Colon (tissue), 2 donors: ENCODE measurements around the gene LGR6.
"Not testable (repeated sequence)": the region's sequence is repeated elsewhere in the genome, so short reads cannot be mapped to it uniquely, and the experiment has no call there.

Experiments used
- FAIRE-seq: peaks from 2 replicates; lab custom pipeline; 2012; peaks lifted over from hg19 to GRCh38; lab: Jason Lieb, UNC
- donor health status: control.
- donor health status: control.

Gene LGR6, protein sequence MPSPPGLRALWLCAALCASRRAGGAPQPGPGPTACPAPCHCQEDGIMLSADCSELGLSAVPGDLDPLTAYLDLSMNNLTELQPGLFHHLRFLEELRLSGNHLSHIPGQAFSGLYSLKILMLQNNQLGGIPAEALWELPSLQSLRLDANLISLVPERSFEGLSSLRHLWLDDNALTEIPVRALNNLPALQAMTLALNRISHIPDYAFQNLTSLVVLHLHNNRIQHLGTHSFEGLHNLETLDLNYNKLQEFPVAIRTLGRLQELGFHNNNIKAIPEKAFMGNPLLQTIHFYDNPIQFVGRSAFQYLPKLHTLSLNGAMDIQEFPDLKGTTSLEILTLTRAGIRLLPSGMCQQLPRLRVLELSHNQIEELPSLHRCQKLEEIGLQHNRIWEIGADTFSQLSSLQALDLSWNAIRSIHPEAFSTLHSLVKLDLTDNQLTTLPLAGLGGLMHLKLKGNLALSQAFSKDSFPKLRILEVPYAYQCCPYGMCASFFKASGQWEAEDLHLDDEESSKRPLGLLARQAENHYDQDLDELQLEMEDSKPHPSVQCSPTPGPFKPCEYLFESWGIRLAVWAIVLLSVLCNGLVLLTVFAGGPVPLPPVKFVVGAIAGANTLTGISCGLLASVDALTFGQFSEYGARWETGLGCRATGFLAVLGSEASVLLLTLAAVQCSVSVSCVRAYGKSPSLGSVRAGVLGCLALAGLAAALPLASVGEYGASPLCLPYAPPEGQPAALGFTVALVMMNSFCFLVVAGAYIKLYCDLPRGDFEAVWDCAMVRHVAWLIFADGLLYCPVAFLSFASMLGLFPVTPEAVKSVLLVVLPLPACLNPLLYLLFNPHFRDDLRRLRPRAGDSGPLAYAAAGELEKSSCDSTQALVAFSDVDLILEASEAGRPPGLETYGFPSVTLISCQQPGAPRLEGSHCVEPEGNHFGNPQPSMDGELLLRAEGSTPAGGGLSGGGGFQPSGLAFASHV

DNA sequence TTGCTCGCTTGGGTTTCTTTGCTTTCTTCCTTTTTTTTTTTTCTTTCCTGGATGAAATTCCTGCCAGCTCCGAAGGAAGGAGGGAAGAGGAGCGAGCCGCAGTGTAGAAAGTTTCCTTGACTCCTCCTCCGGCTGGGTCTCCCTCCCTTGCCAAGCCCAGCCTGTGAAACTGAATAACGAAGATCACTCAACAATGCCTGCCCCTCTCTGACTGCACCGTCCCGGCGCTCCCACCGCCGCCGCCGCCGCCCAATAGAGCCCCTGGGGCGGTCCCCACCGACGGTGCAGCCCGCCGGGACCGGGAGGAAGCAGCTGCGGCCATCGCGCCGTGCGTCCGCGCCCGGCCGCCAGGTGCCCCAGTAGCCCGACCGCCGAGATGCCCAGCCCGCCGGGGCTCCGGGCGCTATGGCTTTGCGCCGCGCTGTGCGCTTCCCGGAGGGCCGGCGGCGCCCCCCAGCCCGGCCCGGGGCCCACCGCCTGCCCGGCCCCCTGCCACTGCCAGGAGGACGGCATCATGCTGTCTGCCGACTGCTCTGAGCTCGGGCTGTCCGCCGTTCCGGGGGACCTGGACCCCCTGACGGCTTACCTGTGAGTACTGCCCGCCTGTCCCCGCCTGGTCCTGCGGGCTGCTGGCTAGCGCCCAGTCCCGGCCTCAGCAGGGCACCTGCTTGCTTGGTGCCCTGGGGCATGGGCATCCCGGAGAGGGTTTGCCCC, at the start of gene LGR6:
LGR6 (plus strand) TSS at position 186 of the 714 bp plus-strand sequence; CDS start at position 377, 191 bp downstream.
- FAIRE-seq, result no peak

DNA sequence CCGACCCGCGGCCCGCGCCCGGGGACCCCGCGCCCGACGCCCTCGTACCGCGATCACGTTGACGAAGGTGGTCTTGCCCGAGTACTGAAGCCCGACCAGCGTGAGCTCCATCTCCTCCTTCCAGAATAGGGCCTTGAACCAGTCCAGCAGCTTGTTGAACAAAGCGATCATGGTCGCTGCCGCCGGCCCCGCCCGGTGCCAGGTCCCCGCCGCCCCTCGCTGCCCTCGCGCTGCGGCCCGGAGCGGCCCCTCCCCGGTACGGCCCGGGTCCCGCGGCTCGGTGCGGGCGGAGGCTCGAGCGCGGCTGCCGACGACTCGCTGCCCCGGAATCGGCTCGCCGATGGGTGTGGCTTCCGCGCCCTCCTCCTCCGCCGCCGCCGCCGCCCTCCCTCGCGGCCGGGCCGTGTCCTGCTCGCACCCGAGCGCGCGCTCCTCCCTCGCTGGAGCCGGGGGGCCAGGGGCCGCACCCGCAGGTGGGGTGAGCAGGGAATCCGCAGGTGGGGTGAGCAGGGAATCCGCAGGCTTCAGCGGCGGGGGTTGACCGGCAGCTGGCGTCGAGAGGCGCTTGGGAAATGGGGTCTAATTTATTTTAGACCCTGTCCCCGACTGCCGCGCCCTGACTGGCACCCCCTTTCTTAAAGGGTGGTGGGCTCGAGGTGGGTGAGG, 49.1 kb upstream of the LGR6 start, which contains the start of gene ARL8A:
ARL8A (minus strand) TSS at position 336 of the 666 bp plus-strand sequence; CDS start at position 171, 165 bp downstream.
- no peak for FAIRE-seq

DNA sequence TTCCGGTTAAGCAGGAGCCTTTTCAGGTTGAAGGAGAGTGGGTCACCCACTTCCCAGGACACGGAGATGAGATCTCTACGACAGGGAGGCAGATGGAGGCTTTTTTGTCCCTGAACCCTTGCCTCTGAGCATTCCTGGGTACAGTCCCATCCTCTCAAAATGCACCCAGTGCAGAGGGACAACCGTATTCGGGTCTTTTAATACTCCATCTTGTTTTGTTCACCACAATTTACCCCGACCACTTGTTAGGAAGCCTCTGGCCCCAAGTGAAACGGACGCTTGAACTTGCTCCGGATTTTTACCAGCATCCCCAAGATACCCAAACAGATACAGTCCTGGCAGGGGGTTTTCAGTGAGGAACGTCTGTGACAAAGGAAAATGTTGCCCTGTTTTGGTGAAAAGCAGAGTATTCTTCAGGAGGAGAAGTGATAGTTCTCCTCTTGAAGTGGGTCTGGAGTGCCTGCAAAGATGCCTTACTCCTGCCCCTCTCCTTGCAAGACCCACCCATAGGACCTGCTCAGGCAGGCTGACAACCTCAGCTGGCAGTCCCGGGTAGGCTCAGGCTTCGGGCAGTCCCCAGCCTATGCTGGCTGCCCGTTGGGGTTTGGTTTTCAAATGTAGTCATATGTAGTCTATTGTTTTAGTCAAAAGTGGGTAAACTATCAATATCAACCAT, 48.4 kb upstream of the LGR6 start:
- no peak for FAIRE-seq

DNA sequence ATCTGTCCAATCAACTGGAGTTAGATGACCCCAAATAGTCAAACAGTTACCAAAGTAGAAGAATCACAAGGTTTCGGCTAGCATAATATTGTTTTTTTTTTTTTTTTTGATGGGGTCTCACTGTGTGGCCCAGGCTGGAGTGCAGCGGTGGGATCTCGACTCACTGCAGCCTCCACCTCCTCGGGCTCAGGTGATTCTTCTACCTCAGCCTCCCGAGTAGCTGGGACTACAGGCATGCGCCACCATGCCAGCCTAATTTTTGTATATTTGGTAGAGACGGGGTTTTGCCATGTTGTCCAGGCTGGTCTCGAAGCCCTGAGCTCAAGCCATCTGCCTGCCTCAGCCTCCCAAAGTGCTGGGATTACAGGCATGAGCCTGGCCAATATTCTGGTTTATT, 47.9 kb upstream of the LGR6 start:
- FAIRE-seq, result not testable (repeated sequence)

DNA sequence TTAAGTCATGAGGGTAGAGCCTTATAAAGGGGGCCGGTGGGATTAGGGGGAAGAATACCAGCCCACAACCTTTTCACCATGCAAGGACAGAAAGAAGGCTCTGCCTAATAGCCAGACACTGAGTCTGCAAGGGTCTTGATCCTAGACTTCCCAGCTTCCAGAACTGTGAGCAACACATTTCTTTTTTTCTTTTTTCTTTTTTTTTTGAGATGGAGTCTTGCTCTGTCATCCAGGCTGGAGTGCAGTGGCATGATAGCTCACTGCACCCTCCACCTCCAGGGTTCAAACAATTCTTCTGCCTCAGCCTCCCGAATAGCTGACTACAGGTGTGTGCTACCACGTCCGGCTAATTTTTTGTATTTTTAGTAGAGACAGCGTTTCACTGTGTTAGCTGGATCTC, 47.3 kb upstream of the LGR6 start:
- FAIRE-seq, result no peak

DNA sequence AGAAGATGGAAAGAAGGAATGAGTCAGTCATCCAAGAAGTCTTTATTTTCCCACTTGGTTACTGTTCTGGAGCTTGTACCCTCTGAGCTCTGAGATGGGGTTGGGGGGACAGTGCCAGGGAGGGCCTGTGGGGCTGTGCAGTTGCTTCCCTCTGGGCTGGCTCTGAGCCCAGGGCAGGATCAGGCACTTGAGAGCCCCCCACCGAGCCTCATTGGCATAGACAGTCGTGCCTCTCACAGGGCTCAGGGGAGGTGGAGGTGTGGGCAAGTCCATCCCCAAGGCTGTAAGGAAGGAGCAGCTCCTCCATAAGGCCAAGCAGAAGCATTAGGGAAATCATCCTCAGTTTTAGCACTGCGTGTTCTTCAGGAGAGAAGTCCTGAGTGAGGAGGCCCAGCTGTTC, 46.6 kb upstream of the LGR6 start:
- no peak for FAIRE-seq

DNA sequence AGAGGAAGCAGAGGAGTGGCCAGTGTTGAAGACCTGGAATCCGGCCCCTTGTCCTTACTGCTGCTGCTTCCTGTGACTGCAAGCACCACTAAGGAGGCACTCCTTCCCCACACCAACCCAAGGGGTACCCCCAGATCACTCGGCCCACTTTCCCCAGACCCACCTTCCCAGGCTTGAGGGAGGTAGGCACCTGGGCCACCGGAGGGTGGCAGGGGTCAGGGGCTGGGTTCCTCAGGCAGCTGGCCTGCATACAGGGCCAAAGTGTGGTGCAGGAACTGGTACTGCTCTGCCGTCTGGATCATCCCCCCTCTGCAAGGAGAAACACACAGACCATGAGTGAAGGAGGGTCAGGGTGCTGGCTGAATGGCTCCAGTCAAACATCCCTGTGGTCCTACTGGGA, 45.2 kb upstream of the LGR6 start:
- no peak for FAIRE-seq

DNA sequence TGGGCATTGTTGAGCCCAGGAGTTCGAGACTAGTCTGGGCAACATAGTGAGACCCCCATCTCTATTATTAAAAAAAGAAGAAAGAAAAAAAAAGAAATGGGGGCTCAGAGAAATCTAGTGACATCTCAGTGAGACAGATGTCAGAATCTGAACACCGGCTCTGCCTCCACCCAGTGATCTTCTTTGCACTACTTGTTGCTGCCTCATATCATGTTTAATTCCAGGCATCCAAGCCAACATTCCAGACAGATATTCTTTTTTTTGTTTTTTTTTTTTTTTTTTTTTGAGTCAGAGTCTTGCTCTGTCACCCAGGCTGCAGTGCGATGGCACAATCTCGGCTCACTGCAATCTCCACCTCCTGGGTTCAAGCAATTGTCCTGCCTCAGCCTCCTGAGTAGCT, 44.0 kb upstream of the LGR6 start:
- no peak for FAIRE-seq

DNA sequence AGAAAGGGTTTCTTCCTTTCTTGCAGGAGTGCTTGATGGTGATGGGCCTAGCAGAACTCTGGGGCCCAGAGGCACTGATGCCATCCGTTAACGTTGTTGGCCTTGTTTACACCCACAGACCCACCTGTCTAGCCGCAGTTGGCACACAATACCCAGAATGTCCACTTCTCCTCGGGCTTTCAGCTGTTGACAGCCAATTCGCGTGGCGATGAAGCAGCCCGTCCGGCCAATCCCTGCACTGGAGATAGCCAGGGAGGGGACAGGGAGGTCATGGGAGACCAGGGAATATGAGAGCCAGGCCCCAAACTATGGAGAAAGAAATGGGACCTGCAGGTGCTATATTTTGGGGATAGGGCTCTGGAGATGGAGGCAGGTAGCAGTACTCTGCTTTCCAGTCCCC, 43.4 kb upstream of the LGR6 start:
- FAIRE-seq, result no peak

DNA sequence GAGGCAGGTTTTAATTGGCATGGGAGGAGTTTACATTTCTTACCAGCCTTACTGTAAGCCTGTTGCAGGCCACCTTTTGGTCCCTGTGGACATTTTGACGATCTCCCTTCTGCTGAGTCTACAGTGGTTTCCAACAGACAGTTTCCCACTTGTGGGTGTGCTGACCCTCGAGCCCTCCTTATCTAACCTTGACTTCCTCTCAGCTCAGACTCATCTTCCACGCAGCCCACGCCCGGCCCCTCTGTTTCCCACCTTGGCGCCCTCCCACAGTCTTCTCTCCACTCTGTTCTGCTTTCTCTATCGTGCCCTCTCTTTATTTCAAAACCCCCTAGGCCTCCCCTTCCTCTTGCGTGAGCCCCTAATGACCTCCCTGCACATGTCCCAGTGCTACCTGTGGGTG, 43.0 kb upstream of the LGR6 start:
- no peak for FAIRE-seq

DNA sequence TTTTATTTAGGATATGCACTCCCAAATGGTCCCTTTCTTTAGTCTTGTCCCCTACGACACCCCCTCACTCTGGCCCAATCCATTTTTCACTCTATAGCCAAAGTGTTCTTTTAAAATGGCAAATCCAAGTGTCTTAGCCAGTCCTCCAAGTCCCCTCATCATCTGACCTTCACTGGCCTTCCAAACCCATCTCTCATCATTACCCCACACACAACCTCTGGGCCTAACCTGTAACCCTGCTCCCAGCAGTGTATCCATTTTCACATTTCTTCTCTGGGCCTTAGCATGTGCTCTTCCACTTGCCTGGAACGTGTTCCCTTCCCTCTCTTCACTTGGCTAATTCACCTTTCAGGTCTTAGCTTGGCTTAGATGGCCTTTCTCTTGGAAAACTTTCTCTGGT, 42.6 kb upstream of the LGR6 start:
- no peak for FAIRE-seq

DNA sequence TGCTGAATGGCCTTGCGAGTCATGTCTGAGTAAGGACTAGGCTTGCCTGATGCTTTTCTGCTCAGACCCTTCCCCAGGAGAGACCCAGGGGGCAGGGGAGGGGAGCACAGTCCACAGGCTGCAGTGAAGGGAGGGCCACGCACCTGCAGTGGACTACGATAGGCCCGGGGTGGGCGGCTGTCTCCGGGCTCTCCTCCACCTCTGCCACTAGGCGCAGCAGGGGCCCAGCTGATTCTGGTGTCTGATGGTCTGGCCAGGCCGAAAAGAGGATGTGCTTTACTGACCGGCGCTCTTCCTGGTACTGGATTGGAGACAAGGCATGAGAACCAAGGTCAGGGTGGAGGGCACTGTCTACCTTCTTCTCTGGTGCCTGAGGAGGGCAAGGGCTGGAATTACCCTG, 41.2 kb upstream of the LGR6 start:
- FAIRE-seq, result no peak

DNA sequence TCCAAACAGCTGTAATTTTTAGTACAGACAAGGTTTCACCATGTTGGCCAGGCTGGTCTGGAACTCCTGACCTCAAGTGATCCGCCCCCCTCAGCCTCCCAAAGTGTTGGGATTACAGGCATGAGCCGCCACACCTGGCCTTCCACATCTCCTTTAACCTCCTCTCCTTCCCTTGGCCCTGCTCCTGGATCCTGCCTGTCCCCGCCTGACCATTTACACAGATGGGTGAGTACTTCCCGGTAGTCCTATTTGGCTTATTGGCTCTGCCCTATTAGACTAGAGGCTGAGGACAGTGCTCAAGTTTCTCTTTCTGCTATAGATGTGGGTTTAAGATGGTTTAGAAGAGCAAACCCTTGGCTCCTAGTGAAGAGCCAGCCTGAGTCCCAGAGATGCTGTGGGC, 40.3 kb upstream of the LGR6 start:
- FAIRE-seq, result no peak

DNA sequence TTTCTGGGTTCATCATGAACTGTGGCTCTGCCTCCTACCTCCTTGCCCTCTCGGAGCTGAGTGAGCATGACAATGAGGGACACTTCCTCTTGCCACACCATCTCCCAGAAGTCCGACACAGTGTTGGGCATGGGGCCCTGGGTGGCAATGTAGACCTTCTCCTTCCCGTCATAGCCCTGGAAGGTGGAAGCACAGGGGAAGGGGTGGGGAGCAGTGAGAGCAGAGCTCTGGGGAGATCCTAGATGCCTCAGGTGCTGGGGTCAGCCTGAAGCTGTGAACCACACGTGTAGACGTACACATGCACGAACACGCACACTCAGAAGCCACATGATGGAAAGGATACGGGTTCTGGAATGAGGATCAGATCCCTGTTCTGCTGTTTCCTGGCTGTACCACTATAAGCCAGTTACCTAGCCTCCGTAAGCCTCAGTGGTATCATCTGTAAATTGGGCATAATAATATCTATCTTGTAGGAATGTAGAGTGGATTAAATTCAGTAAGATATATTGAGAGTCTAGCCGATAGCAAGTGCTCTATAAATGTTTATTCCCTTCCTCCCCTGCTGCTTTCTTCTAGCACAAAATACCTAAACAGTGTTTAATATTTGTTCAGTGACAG, 39.3 kb upstream of the LGR6 start:
- no peak for FAIRE-seq

DNA sequence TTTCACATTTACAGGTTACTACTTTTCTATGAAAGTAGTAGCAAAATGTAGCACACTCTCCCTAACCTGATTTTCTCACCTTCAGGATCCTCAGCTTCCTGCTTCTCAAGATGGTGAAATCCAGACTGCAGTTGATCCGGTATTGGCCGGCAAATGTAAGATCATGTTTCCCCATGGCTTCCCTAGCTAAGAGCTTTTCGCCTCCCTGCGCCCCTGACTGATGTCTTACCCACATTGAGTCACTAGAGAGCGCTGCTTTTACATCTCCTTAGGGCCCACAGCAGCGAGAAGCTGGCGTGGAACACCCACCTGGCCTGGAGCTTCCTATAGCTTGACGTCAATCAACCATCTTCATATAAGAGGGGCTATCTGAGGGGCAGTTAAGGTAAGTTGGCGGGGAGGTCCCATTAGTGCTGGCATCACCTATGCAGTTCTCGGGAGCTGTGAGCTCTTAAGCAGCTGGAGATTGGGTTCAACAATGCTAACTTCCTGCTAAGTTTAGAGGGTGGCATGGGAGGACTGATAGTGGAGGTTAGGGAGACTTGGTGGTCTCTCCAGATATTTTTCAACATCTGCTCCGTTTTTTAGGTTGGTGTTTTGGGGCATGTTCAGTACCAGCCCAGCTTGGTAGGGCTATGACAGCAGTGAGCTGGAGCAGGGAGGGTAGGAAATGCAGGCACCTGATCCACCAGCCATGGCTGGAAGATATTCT, 38.7 kb upstream of the LGR6 start:
- FAIRE-seq, result no peak

DNA sequence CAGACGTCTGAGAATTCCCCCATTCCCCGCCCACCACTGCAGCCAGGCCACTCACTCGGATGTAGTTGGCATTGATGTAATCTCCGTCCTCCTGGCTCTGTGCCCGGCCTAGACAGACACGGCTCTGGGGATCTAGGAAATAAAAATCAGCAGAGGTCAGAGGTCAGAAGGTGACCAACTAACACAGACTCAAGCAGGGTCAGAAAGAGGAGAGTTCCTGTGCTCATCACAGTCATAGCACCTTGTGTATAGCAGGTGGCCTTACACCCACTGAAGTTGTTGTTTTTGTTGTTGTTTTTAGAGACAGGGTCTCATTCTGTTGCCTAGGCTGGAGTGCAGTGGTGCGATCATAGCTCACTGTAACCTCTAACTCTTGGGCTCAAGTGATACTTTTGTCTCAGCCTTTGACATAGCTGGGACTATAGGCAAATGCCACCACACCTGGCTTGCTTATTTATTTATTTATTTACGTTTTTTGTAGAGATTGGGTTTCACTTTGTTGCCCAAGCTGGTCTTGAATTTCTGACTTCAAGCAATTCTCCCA, 38.0 kb upstream of the LGR6 start:
- no peak for FAIRE-seq

DNA sequence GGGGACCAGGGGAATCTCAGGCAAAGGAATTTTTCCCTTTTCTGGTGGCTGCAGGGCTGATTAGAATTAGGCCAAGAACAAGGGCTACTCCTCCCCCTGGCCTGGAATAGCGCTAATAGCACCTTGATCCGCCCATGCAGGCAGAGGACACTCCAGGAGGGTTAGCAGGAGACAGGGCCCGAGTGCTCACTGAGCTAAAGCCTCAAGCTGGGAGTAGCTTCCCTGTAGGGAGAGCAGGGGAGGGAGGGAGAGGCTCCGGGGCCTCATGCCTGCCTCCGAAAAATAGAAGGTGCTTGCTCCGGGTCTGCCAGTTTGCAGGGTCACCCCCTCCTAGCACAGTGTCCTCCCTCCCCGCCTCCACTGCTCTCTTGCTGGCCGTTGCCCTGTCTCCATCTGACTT, 37.0 kb upstream of the LGR6 start:
- FAIRE-seq, result no peak

DNA sequence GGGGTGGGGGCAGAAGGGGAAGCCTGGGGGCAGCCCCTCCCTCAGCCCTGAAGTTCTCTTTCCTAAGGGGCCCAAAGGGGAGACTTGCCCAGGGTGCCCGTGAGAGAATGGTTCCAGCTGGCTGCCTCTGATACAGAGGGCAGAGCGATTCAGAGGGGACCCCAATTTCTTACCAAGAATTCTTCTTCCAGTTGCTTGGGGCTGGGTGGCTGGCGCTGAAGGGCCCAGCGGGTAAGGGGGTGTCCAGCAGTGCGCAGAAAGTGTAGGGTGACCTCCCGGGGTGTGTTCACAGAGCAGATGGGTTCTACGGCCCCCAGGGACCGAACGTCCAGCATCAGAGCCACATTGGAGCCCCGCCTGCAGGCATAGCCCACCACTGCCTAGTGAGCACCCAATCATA, 35.7 kb upstream of the LGR6 start:
- FAIRE-seq, result no peak

DNA sequence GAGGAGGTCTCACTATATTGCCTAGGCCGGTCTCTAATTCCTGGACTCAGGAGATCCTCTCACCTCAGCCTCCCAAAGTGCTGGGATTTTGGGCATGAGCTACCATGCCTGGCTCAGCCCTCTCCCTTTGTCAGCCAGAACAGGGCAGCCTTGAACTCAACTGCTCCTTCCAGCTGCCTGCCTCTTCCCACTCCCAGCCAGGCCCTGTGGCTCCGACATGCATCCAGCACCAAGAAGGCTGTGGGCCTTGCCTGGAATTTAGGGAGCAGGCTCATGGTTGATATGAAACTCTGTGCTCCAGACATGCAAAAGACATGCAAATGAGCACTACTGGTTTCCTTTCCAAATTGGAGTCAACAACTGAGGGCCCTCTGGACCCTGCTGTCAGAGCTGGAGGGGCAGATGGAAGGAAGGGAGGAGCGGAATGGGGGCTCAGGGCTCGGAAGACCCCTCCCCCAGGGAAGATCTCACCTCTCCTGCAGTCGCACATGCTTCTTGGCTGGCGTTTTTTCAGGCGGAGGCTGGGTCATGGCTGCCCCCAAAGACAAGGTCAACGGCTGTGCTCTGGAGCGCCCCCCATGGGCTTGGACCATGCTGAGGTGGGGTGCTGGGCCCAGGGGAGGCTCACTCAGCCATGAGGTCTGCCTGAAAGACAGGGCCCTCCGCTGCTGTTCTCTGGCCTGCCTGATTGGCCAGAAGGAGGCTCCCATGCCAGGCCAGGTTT, 34.6 kb upstream of the LGR6 start:
- no peak for FAIRE-seq
